HFF-Myc (cell line): ENCODE measurements around the gene LCE1D.

Source experiments
- DNase-seq: peaks from one replicate; pipeline ENCODE4 v3.0.0-alpha.2; 2011; ENCODE audit warnings: low read depth; ENCODE audit errors: extremely low read depth
- H3K4me3 ChIP-seq: replicated peaks from 2 replicates; pipeline ENCODE4 v1.5.1; 2011; ENCODE audit warnings: low read depth, mild to moderate bottlenecking, control low read depth, low read length
- TF ChIP-seq, protein P1 (sequence below): IDR thresholded peaks from 2 replicates; pipeline ENCODE4 v1.5.1; 2012; ENCODE audit warnings: mild to moderate bottlenecking, low read depth, low read length, control low read depth; ENCODE audit errors: missing control alignments

Gene LCE1D

DNA sequence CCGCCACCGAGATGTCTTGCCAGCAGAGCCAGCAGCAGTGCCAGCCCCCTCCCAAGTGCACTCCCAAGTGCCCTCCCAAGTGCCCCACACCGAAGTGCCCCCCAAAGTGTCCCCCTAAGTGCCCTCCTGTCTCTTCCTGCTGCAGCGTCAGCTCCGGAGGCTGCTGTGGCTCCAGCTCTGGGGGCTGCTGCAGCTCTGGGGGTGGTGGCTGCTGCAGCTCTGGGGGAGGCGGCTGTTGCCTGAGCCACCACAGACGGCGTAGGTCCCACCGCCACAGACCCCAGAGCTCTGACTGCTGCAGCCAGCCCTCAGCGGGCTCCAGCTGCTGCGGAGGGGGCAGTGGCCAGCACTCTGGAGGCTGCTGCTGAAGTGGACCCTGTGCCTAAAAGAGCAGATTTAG lies 20.2 kb upstream of the LCE1D start:
- no peak for DNase-seq
- H3K4me3 ChIP-seq = no peak overlapping the region
- TF ChIP-seq, protein P1, sequence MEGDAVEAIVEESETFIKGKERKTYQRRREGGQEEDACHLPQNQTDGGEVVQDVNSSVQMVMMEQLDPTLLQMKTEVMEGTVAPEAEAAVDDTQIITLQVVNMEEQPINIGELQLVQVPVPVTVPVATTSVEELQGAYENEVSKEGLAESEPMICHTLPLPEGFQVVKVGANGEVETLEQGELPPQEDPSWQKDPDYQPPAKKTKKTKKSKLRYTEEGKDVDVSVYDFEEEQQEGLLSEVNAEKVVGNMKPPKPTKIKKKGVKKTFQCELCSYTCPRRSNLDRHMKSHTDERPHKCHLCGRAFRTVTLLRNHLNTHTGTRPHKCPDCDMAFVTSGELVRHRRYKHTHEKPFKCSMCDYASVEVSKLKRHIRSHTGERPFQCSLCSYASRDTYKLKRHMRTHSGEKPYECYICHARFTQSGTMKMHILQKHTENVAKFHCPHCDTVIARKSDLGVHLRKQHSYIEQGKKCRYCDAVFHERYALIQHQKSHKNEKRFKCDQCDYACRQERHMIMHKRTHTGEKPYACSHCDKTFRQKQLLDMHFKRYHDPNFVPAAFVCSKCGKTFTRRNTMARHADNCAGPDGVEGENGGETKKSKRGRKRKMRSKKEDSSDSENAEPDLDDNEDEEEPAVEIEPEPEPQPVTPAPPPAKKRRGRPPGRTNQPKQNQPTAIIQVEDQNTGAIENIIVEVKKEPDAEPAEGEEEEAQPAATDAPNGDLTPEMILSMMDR = no peak

DNA sequence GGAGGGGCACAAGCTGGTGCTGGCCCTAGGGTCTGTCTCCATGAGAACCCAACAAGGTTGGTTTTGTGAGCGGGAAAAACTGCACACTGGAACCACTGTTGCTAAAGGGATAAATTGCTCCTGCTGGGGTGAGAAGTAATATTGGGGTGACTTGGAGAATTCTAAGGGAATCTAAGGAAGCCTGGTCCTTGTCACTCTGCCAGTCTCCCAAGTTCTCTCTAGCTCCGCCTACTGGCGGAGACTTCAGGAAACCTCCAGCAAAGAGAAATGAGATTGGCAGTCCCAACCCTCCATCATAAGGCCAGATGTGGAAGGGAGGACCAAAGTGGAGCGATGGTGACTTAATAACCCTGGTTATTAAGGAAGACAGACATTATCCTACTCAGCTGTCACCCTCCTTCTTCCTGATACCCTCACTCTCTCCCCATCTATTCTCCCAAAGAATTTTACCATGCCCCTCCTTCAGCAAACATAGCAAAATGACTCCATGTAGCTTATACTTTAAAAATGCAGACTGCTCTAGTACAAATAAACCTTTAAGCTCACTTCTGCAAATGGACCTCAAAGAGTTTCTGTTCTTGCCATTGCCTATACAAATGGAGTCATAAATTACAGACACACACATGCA lies 18.9 kb upstream of the LCE1D start:
- no peak for DNase-seq
- no peak overlapping the region for H3K4me3 ChIP-seq
- TF ChIP-seq, protein P1 = peak; percentile 15

DNA sequence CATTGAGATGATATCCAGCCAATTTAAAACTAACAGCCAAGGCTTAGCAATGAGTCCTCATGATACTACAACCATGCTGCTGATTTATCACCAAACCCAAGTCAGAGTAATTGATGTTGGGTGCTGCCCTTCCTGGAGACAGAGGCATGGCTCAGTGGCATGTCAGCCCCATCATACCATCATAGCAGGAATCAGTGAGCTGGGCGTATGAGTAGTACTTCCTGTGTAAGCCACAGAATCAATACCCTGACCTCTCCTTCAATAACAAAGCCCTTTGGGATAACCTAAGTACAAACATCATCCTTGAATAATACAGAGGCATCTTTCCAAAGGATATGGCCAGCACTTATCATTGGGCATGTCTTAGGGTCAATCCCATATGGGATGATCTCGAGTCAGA lies 13.4 kb upstream of the LCE1D start:
- no peak overlapping the region for H3K4me3 ChIP-seq
- TF ChIP-seq, protein P1 = no peak
- DNase-seq = no peak

DNA sequence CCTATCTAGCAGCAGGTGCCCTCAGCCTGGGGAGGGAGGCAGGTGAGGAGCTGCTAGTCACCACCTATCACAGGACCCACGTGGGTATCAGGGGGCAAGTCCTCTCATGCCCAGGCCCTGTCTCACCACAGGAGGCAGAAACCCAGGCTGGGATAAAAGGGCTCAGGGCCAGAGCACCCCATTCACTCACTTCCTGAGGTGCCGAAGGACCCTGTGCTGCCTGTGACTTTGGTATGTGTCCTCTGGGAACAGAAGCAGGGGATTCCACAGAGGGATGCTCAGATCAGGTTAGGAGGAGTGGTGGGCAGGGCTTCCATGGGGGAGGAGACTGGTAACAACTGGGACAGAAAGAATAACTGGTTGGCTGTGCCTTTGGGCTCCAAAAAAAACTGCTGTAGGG lies 10.4 kb upstream of the LCE1D start, which contains the start of gene LCE1E:
Gene LCE1E (plus strand): TSS at position 181 of the 400 bp plus-strand sequence. CDS start 1,043 bp downstream, outside the sequence.
- no peak for DNase-seq
- TF ChIP-seq, protein P1 = no peak
- H3K4me3 ChIP-seq = no peak within 1 kb of the TSS

DNA sequence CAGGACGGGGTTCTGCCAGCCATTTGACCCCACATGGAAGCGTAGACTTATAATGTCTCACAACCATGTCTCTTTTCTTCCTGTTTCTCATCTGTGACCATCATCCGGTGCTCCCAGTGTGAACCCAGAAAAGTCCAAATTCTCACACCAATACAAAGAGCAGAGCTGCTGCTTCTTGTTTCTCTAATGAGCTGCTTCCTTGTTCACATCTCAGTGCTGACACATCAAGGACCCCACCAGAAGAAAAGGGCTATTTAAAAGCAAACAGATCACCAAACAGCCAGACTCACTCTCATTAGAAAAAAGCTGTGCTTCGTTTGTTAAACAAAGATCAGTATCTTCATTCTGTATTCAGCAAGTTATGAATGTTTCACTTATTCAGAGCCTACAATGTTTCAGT lies 835 bp upstream of the LCE1D start:
- no peak overlapping the region for H3K4me3 ChIP-seq
- no peak for DNase-seq
- TF ChIP-seq, protein P1 = no peak

DNA sequence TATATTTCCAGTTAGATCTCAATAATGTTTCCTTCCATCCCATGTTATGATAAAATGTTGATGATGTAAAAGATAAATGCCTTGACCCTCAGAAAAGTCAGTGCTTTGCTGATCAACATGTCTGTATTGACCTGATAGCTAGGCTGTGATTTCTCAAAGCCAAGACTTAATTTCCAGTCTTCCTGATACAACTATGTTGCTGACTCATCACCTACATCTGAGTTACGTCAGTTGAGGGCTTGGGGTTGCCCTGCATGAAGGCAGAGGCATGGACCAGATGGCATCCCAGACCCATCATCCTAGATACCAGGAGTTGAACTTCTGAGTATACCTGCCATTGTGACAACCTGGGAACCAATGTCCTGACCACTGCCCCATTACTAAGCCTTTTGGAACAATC lies 4.8 kb downstream of the LCE1D start:
- no peak for DNase-seq
- TF ChIP-seq, protein P1 = no peak
- no peak overlapping the region for H3K4me3 ChIP-seq

DNA sequence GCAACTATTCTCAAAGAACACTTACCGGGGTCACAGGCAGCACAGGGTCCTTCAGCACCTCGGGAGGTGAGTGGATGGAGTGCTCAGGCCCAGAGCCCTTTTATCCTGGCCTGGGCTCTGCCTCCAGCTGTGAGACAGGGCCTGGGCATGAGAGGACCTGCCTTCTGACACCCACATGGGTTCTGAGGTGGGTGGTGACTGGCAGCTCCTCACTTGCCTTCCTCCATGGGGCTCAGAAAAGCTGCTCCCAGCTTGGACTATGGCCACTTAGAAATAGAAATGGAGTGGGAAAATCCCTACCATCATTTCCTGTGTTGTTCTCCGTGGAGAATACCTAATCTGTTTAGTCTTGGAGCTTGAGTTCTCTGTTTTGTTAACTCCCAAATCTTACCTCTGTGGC lies 10.1 kb downstream of the LCE1D start, which contains the start of gene LCE1C:
Gene LCE1C (minus strand): TSS at position 76 of the 400 bp plus-strand sequence. CDS start 1,173 bp downstream, outside the sequence.
- H3K4me3 ChIP-seq = no peak within 1 kb of the TSS
- no peak for DNase-seq
- TF ChIP-seq, protein P1 = no peak
